ENCODE data around the gene APOLD1.
"Not testable (repeated sequence)": the region's sequence is repeated elsewhere in the genome, so short reads cannot be mapped to it uniquely, and the experiment has no call there.

Gene APOLD1

DNA sequence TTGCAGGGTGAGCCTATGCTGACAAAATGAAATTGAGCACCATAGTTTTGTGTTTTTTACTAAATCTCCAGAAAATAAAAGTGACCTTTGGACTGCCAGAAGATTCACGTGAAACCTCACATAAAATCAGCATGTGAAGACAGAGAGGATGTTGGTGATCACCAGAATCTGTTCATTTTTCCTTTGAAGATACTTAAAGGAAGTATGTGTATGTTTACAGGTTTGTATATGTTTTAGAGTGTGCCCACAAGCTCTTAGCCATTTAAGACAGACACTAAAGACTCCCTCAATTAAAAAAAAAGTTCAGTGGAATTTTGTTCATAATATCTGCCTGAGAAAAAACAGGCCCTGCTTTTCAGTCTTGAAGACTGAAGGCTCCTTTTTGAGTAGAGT, 53.5 kb downstream of the APOLD1 start:
- in situ Hi-C loops (cut with MboI; ENCODE audit: low sequenced_read_pairs): no loop called here

DNA sequence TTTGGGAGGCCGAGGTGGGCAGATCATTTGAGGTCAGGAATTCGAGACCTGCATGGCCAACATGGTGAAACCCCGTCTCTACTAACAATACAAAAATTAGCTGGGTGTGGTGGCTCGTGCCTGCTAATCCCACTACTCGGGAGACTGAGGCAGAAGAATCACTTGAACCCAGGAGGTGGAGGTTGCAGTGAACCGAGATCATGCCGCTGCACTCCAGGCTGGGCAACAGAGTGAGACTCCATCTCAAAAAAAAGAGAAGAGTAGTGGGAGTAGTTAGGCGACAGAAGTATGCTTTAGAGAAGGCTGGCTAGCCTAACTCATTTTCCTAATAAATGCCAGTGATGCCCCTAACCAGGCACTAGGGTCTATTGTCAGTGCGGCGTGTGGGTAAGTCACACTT, 54.0 kb downstream of the APOLD1 start:
- in situ Hi-C loops (cut with MboI; ENCODE audit: low sequenced_read_pairs): not testable (repeated sequence)

DNA sequence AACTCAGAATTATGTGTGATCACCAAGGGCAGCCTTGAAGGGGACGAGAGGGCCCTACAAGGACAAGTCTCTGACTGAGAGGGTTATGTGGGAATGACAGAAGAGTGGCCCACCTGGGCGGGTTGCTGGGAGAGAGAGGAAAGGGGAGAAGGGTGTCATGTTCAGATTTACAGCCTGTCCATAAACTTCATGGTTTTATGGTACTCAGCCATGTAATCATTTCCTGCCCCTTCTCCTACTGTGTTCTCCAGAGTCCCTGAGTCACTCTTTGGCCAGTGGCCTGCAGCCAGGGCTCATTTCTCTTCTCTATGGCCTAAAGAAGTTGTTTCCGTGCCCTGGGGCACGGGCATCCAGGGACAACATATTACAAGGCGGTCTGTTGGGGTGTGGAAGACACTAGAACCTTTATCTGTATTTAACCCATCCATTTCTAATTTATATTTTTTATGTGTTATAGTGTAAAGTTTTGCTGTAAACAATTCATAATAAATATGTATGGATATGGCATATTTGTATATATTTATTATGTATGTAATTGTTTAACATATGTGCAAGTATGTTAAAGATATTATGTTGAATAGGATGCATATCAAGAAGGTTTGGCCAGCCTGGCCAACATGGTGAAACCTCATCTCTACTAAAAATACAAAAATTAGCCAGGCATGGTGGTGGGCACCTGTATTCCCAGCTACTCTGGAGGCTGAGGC, 54.6 kb downstream of the APOLD1 start:
- in situ Hi-C loops (cut with MboI; ENCODE audit: low sequenced_read_pairs): no loop called here

DNA sequence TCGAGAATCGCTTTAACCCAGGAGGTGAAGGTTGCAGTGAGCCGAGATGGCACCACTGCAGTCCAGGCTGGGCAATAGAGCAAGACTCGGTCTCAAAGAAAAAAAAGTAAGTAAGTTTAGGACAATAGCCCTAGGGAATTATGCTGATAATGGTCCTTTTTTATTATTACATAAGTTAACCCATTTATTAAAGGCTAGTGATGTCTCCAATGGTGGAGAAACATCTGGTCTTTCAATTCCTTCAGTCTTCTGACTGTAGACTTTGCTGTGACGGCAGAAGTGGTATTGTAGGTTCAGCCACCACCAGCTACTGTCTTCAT, 55.1 kb downstream of the APOLD1 start:
- in situ Hi-C loops (cut with MboI; ENCODE audit: low sequenced_read_pairs): no loop called here

All from HL-60/S4 treated with phorbol 12-myristate 13-acetate at 8.2 ng/mL for 4 days and 3 days (cell line).